ENCODE measurements around the gene ZNF385D.

DNA sequence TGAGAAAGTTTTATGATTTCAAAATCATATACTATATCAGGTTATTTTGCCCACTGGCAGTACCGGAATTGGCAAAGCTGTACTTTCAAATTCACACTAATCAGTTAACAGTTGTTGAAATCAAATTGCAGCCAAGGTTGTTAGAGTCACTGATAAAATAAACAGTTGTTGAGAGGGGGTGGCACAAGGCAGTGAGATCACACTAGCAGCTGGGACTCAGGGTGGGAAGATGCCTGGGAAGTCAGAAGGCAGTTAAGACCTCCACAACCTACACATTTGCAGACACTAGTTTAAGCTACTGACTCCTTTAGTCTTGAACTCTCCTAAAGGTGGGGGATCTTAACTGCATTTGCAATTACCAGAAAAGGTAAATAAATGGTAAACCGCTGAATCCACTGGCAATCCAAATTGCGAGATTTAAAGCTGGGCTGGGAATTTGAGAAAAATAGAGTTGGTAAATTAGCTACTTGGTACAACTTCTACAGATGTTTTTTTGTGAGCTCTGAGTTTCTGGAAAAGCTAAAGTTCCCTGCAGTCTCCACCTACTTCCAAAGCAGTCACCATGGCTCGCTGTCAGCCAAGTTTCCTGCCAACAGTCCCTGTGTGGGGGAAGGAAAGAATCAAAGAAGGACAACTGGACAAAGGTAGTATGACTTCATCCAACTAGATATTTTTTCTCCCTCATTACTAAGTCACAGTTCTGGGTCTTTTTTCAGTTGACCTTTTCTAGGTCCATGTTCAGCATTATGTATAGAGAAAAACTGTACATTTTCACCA, 105.7 kb downstream of the ZNF385D start:
- TF ChIP-seq, protein P1, sequence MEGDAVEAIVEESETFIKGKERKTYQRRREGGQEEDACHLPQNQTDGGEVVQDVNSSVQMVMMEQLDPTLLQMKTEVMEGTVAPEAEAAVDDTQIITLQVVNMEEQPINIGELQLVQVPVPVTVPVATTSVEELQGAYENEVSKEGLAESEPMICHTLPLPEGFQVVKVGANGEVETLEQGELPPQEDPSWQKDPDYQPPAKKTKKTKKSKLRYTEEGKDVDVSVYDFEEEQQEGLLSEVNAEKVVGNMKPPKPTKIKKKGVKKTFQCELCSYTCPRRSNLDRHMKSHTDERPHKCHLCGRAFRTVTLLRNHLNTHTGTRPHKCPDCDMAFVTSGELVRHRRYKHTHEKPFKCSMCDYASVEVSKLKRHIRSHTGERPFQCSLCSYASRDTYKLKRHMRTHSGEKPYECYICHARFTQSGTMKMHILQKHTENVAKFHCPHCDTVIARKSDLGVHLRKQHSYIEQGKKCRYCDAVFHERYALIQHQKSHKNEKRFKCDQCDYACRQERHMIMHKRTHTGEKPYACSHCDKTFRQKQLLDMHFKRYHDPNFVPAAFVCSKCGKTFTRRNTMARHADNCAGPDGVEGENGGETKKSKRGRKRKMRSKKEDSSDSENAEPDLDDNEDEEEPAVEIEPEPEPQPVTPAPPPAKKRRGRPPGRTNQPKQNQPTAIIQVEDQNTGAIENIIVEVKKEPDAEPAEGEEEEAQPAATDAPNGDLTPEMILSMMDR (IDR thresholded peaks at IDR 0.05): no peak
- TF ChIP-seq POLR2A (IDR thresholded peaks at IDR 0.05): no peak
